ENCODE results near the gene CBX5.

DNA sequence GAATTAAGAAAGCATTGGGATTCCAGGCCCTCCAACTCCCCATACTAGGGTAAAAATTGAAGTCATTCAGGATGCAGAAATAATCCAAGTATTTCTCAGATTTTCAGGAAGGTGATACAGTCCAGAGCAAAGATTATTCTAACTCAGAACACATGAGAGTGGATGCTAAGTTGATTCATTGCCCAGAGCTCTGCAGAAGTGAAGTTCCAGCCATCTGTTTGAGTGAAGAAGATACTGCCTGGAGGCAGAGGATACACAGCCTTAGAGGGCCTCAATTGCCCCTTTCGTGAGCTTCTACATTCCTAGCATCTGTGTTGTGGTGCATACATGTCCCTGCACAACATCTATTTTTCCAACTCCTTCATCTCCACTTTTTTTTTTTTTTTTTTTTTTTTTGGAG lies 54.3 kb downstream of the CBX5 start:
- TF ChIP-seq, protein P1, sequence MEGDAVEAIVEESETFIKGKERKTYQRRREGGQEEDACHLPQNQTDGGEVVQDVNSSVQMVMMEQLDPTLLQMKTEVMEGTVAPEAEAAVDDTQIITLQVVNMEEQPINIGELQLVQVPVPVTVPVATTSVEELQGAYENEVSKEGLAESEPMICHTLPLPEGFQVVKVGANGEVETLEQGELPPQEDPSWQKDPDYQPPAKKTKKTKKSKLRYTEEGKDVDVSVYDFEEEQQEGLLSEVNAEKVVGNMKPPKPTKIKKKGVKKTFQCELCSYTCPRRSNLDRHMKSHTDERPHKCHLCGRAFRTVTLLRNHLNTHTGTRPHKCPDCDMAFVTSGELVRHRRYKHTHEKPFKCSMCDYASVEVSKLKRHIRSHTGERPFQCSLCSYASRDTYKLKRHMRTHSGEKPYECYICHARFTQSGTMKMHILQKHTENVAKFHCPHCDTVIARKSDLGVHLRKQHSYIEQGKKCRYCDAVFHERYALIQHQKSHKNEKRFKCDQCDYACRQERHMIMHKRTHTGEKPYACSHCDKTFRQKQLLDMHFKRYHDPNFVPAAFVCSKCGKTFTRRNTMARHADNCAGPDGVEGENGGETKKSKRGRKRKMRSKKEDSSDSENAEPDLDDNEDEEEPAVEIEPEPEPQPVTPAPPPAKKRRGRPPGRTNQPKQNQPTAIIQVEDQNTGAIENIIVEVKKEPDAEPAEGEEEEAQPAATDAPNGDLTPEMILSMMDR (conservative IDR thresholded peaks at IDR 0.05; ENCODE audit: low read length): no peak
- no peak for TF ChIP-seq EZH2phosphoT487 (IDR thresholded peaks at IDR 0.05; ENCODE audit: borderline replicate concordance, low read depth, low read length)
